ENCODE measurements around the gene MAL. TPM values are rescaled to one million over a fixed set of nuclear protein-coding genes. Genes with fewer than 3 reads are reported as not detected.

MAL gene
- total RNA-seq, 1 donor from 2014 or later = not detected

- Mint-ChIP-seq H3K4me1 (ENCODE audit: unreplicated experiment) (no peaks in the 10 kb centered on the region), H3K9me3 (ENCODE audit: unreplicated experiment) (no peaks in the 10 kb centered on the region), H3K4me3 (ENCODE audit: unreplicated experiment) (no peak overlapping the region), H3K36me3 (ENCODE audit: unreplicated experiment) (no peaks in the 10 kb centered on the region), H3K27ac (ENCODE audit: unreplicated experiment) (no peak overlapping the region), H3K27me3 (ENCODE audit: unreplicated experiment) (peaks cover 28% of the 10 kb centered on the region)
- no peak for TF ChIP-seq CTCF (IDR thresholded peaks at IDR 0.05)
- no peak for DNase-seq (ENCODE audit: extremely low spot score, unreplicated experiment)
Measured at GRCh38 chr2:95056044-95056443, 30.5 kb downstream of the MAL start.

GRCh38 chr2:95056461-95057459, 31.3 kb downstream of the MAL start:
- H3K9me3 Mint-ChIP-seq (ENCODE audit: unreplicated experiment) = no peaks in the 10 kb centered on the region
- TF ChIP-seq CTCF (IDR thresholded peaks at IDR 0.05) = no peak
- H3K4me1 Mint-ChIP-seq (ENCODE audit: unreplicated experiment) = no peaks in the 10 kb centered on the region
- peaks cover 28% of the 10 kb centered on the region for H3K27me3 Mint-ChIP-seq (ENCODE audit: unreplicated experiment)
- H3K4me3 Mint-ChIP-seq (ENCODE audit: unreplicated experiment) = no peak overlapping the region
- H3K36me3 Mint-ChIP-seq (ENCODE audit: unreplicated experiment) = no peaks in the 10 kb centered on the region
- H3K27ac Mint-ChIP-seq (ENCODE audit: unreplicated experiment) = no peak overlapping the region
- DNase-seq (ENCODE audit: extremely low spot score, unreplicated experiment) = no peak

GRCh38 chr2:95057535-95058370, 32.2 kb downstream of the MAL start:
- Mint-ChIP-seq H3K27me3 (ENCODE audit: unreplicated experiment) (peaks cover 34% of the 10 kb centered on the region), H3K36me3 (ENCODE audit: unreplicated experiment) (no peaks in the 10 kb centered on the region), H3K4me1 (ENCODE audit: unreplicated experiment) (no peaks in the 10 kb centered on the region), H3K4me3 (ENCODE audit: unreplicated experiment) (no peak overlapping the region), H3K27ac (ENCODE audit: unreplicated experiment) (no peak overlapping the region), H3K9me3 (ENCODE audit: unreplicated experiment) (no peaks in the 10 kb centered on the region)
- TF ChIP-seq CTCF (IDR thresholded peaks at IDR 0.05) = no peak
- no peak for DNase-seq (ENCODE audit: extremely low spot score, unreplicated experiment)

- no peak for TF ChIP-seq CTCF (IDR thresholded peaks at IDR 0.05)
- Mint-ChIP-seq H3K27me3 (ENCODE audit: unreplicated experiment) (peaks cover 42% of the 10 kb centered on the region), H3K27ac (ENCODE audit: unreplicated experiment) (no peak overlapping the region), H3K4me1 (ENCODE audit: unreplicated experiment) (no peaks in the 10 kb centered on the region), H3K4me3 (ENCODE audit: unreplicated experiment) (no peak overlapping the region), H3K36me3 (ENCODE audit: unreplicated experiment) (no peaks in the 10 kb centered on the region), H3K9me3 (ENCODE audit: unreplicated experiment) (no peaks in the 10 kb centered on the region)
- DNase-seq (ENCODE audit: extremely low spot score, unreplicated experiment) = no peak
Measured at GRCh38 chr2:95058466-95058988, 33.0 kb downstream of the MAL start.

All from osteocyte (in vitro differentiated cells).